Left lobe of liver (tissue), 2 donors: ENCODE data around the gene GNPDA1. TPM values are rescaled to one million over a fixed set of nuclear protein-coding genes. Genes with fewer than 3 reads are reported as not detected.
A peak's percentile ranks its signal among the peaks of the same experiment; 100 is the strongest.

Experiments used
- ATAC-seq: fragments of 200-7000 bp; cut with Tn5 transposase; one replicate; pipeline ENCODE4 v1.9.1; 2020; ENCODE audit warnings: mild to moderate bottlenecking, moderate library complexity
- DNase-seq: peaks from one replicate; pipeline ENCODE4 v3.0.0-alpha.2; 2020; ENCODE audit warnings: low spot score
- total RNA-seq: library from RNA; stranded (reverse); gene quantifications from one replicate; pipeline ENCODE4 v1.2.1, GENCODE V29; 2021
- donor health status: DM: no; HTN: no; CAD: no; lungs with moderate emphysema.
- donor health status: DM: no; HTN: yes; CAD: no.

GNPDA1 gene
- total RNA-seq, 1 donor from 2014 or later = 8.8 TPM

- peak; percentile 89 for ATAC-seq
- DNase-seq = no peak
These were observed 15.4 kb downstream of the GNPDA1 start for GRCh38 chr5:141997358-141997960.

DNA sequence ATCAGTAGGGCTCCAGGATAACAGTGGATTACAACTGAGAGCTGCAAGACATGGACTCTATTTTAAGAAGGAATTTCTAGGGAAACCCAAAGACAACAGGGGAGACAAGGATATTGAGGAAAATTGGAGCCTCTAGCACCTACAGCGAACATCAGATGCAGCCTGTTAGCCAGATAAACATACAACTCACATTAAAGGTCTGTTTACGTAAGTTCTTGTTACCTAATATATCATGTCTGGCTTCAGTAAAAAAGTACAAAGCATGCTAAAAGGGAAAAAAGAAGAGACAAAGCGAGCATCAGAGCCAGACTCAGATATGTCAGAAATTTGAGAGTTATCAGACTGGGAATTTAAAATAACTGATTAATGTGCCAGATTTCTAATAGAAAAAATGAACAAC, 17.2 kb downstream of the GNPDA1 start:
- ATAC-seq (no peak), DNase-seq (no peak)

DNA sequence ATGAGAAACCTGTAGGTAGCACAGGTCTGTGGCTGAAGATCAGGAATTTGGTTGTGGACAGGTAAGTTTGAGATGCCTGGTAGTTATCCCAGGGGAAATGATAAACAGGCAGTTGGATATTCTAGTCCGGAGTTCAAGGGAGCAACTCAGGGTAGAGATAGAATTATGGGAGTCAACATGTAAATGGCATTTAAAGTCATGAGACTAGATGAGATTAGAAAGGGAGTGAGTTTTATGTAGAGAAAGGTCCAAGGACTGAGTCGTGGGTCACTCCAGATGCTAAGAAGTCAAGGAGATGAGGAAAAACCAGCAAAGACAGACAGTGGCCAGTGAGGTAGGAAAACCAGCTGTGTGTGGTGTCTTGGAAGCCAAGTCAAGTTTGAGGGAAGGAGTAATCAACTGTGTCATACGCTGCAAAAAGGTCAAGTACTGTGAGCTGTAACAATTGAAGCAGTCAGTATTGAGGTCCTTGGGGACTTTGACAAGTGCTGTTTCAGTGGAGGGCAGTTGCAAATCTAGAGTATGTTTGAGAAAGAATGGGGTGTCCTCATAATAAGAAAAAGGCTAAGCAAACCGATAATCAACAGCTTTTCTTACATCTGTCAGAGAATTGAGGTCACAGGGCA, 18.2 kb downstream of the GNPDA1 start:
- ATAC-seq = no peak
- DNase-seq = no peak

DNA sequence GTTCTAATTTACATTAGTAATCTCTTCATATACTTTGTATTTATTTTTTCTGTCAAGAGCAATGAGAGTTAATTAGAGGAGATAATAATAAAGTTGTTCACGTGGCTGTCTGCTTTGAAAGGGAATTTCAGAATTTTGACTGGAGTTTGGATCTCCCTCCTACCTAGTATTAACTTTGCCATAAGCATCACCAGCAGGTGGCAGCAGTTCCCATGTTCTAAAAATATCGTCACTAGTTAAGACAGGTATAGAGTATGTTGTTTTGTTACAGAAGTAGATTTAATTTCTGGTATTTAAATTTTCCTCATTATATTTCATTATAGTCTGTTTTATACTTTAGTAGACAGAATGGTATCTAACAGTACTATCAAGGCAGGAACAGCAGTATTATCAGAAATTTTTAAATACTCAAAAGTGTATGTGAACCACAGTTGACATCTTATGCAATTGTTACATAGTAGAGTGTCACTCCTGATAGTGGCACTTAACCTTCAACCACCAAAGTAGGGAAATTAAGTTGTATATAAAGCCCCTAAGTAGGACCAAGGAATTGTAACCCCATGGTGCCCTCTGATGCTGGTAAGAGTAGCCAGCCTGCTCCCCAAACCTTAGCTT, 20.4 kb downstream of the GNPDA1 start:
- DNase-seq = peak; percentile 64
- ATAC-seq = peak; percentile 83

DNA sequence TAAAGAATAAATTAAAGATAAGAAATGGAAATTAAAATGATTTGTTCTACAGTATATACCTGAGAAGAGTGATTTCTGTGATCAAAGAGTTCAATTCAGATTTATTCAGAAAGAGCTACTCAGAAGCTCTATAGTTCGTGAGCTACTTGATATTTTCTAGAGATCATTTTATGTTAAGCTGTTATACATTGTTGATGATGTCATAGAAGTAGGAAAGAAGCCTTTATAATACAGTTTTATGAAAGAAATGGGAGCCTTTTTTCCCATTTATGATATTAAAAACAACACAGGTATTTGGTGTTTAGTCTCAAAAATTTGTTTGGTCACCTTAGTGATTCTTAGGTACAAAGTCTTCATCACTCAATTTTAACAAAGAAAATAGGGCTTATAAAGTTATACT, 23.1 kb downstream of the GNPDA1 start:
- no peak for ATAC-seq
- DNase-seq = no peak

DNA sequence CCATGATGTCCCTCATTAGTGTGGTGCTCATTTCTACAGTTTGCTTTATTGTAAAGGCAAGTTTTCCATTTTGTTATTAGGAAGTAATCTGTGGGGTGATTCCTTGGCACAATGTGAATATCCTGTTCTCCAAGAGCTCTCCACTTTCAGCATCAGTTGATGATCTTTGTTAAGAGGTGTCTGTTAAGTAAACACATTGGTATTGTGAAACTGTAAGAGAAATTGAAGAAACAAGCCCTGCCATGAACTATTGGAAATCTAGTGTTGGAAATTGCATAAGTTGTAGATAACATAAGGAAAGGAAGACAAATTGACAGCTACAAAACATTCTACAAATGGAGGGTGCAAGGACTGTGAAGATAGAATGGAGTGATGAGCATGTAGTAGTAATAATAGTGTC, 26.8 kb downstream of the GNPDA1 start:
- DNase-seq (no peak), ATAC-seq (peak; percentile 56)

- peak; percentile 78 for ATAC-seq
- DNase-seq = no peak
These were observed 30.2 kb downstream of the GNPDA1 start for GRCh38 chr5:141982626-141983025.

GRCh38 chr5:141978389-141978788, 34.4 kb downstream of the GNPDA1 start:
- ATAC-seq = peak; percentile 72

DNA sequence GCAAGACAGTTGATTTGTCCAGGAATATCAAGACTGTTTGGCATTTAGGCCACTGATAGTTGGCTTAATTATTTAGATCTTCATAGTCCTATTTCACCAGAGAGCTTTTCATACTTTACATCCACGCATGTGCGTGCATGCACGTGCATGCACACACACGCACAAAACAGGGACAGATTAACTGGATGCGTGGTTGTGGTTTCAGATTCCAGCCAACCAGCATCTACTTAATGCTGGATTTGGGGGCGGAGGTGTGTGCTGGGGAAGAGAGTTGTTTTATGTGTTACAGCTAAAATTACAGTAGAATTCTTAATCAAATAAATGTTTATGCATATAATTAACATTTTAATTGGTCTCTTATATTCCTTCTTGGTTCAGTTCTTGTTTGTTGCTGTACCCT, 36.7 kb downstream of the GNPDA1 start:
- no peak for ATAC-seq

More at GRCh38 chr5:141978389-141978788, 34.4 kb downstream of the GNPDA1 start:
- DNase-seq = no peak

DNA sequence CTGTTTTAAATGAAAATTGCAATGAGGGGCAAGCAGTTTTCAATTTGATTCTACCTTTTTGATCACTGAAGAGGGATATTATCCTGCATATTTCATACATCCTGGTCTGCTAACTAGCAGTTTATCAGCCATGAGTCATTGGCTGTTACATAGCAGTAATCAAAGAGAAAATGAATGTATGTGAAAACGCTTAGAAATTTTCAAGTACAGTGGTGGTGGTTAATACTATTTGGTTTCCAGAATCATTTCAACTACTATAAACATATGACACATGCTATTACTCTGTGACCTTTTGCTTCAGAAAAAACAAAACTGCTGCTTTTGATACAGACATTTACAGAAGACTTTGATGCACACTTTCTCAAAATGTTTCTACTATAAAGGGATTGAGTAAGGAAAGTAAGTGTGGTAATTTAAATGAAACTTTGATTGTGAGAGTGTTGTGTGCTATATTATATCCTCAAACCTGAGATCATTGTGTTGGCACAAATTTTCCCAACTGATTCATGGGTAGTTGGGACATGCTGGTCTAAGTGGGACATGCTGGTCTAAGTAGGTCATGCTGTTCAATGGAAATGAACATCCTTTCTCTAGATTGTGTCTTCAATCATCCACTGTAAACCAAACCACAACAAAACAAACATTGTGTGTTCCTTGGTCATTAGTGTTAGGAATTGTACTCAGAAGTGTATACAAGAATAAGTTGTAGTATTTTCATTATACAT, 38.8 kb downstream of the GNPDA1 start:
- no peak for DNase-seq
- ATAC-seq = no peak

More for the DNA sequence above, 36.7 kb downstream of the GNPDA1 start:
- DNase-seq = no peak

DNA sequence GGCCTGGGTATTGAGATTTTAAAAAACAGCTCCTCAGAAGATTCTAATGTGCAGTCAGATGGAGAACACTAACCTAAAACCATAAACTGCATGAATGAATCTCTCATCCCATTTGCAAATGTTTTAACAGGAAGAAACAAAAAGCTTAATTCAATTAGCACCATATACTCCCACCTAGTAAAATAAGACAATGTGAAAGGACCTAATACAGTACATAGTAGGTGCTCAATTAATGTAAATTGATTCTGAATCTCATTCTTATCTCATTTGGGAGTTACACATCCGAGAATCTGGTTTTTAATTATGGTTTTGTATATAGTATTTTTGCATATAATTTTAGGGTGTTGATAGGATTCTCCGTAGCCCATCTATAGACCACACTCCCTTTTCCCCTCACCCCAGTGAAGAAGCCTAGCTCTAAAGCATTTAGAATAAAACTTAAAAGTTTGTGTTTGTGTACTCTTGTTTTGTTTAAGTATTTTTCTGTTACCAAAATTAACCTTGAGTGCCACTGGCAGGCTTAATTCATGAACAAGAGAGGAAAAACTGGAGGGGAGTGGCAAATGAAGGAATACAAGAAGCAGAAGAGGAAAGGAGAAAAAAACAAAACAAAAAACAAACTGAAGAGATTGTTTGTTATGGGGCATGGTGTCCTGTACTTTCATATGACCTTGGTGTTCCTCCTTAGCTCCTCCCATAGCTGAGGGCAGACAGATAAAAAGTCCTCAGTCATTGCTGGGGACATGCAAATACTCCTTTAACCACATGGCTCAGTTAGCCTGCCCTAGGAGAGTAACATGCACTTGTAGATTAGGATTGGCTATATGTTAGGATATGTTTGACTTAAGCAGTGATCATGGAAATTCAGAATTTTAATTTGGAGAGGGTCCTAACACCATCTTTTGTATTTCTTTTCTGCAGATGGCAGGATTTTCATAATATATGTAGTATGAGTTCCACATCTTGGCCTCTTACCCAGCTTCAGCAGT, 42.8 kb downstream of the GNPDA1 start:
- DNase-seq (no peak), ATAC-seq (no peak)

- DNase-seq (peak; percentile 94), ATAC-seq (peak; percentile 94)
These were observed 43.8 kb downstream of the GNPDA1 start, which contains the start of gene RNF14 for GRCh38 chr5:141968914-141969608. TSS of gene RNF14 (plus strand) at chr5:141969105. CDS start at chr5:141973589, 4,484 bp downstream.

DNA sequence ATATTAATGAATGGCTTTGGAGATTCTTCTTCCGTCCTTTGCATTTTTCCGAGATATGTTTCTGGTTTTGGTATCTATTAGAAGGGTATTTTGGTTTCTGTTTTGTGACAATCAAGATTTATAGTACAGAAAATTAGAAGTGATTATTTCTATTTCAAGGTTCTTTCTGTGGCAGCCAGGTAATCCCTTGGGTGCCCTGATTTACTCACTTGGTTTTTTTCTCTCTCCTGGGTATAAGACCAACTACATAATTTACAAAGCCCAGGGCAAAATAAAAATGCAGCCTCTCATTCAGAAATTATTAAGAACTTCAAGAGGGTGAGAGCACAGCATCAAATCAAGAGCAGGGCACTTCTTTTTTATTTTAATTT, 45.9 kb downstream of the GNPDA1 start:
- ATAC-seq (no peak), DNase-seq (no peak)

- DNase-seq (no peak), ATAC-seq (peak; percentile 35)
These were observed 46.4 kb downstream of the GNPDA1 start for GRCh38 chr5:141966275-141966962.

- ATAC-seq (no peak), DNase-seq (no peak)
These were observed 47.8 kb downstream of the GNPDA1 start for GRCh38 chr5:141965071-141965470.

GRCh38 chr5:141963701-141964100, 49.1 kb downstream of the GNPDA1 start:
- DNase-seq (no peak), ATAC-seq (no peak)

DNA sequence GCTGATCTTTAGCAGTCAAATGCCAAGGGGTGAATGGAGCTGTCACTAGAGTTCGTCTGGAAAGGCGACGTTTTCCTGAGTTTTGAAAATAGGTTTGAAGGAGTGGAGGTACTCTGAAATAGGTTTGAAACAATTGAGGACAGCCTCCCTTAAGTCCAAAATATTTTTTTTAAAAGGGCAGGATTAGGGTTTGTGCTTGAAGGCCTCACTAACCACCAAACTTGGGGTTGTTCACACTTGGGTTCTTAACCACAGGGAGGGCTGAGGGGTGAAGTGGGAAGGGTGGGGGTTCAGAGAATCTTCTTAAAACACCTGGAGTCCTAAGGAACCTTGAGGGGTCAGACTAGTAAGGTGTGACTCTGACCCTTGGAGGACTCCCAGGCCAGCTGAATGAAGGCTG, 51.4 kb downstream of the GNPDA1 start:
- ATAC-seq (no peak), DNase-seq (no peak)

DNA sequence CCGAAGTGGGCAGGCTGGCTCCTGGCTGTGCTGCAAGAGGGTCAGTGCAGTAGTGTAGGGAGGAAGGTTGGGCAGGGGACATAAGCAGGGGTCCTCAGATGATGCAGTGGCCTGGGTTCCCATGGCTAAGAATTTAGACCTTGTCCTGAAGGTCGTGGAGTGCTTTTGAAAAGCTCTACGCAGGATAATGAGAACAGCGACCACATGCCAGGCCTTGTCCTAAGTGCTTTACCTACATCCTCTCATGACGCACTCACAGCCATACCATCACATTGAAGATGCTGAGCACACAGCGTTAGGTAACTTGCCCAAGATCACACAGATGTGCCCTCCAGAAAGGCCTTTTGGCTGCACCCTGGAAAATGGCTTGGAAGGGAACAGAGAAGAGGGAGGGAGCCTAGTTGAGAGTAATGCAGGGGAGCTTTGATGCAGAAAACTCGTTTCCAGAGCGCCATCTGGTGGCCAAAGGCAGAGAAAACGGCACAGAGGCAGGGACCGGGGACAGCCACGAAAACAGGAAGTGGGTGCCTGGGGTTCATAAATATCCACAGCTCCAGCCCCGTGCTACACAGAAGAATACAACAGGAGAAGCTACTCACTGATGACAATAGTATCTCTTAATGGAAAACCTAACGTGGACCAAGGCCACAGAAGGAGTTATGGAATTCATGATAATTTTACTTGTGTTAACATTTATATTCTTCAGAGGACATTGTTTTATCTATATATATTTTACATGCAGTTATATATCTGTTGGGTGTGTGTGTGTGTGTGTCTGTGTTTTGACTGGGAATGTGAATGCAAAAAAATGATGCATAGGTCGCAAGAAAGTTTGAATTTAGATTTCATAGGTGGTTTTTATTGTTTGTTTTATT, 52.1 kb downstream of the GNPDA1 start:
- ATAC-seq (peak; percentile 95), DNase-seq (peak; percentile 86)
